Trophoblast cell (in vitro differentiated cells and primary cell): ENCODE measurements around the gene CUL4B. TPM values are rescaled to one million over a fixed set of nuclear protein-coding genes. Genes with fewer than 3 reads are reported as not detected.

Experiments used
- DNase-seq, 2 donors: peaks; one replicate each; pipeline ENCODE4 v3.0.0-alpha.2; 2016
- H2AFZ ChIP-seq: 2 replicates; pipeline ENCODE4 v1.6.1; 2013; ENCODE audit warnings: low read length, moderate library complexity, mild to moderate bottlenecking; ENCODE audit not compliant: insufficient read depth, poor library complexity
- H2AK5ac ChIP-seq: 2 replicates; pipeline ENCODE4 v1.6.1; 2013; ENCODE audit warnings: mild to moderate bottlenecking, low read length
- H2BK120ac ChIP-seq: 2 replicates; pipeline ENCODE4 v1.6.1; 2013; ENCODE audit warnings: low read length, mild to moderate bottlenecking, moderate library complexity; ENCODE audit not compliant: insufficient read depth, poor library complexity
- H2BK12ac ChIP-seq: 2 replicates; pipeline ENCODE4 v1.6.1; 2013; ENCODE audit warnings: mild to moderate bottlenecking, low read length, moderate library complexity
- H2BK5ac ChIP-seq: 2 replicates; pipeline ENCODE4 v1.6.1; 2013; ENCODE audit warnings: low read length, low read depth, moderate library complexity, mild to moderate bottlenecking; ENCODE audit not compliant: poor library complexity
- H3K14ac ChIP-seq: 2 replicates; pipeline ENCODE4 v1.6.1; 2013; ENCODE audit warnings: mild to moderate bottlenecking, low read length
- H3K18ac ChIP-seq: 2 replicates; pipeline ENCODE4 v1.6.1; 2013; ENCODE audit warnings: mild to moderate bottlenecking, low read length
- H3K23ac ChIP-seq: 2 replicates; pipeline ENCODE4 v1.6.1; 2013; ENCODE audit warnings: low read length
- H3K27ac ChIP-seq: 2 replicates; pipeline ENCODE4 v1.5.1; 2013; ENCODE audit warnings: low read depth, mild to moderate bottlenecking, inconsistent platforms, low read length, moderate library complexity
- H3K27me3 ChIP-seq: 2 replicates; pipeline ENCODE4 v1.6.1; 2013; ENCODE audit warnings: inconsistent platforms, mild to moderate bottlenecking, low read length, moderate library complexity; ENCODE audit not compliant: insufficient read depth
- H3K36me3 ChIP-seq, 2 experiments: 1 replicate in 1 of 2; 2 replicates in 1 of 2; pipeline ENCODE4 v1.6.1; 2013; ENCODE audit warnings: low read length in 2 of 2, mild to moderate bottlenecking in 2 of 2, moderate library complexity in 1 of 2; ENCODE audit not compliant: insufficient read depth in 2 of 2, control insufficient read depth in 1 of 2
- H3K4ac ChIP-seq: 2 replicates; pipeline ENCODE4 v1.6.1; 2013; ENCODE audit warnings: low read depth, mild to moderate bottlenecking, low read length, moderate library complexity
- H3K4me1 ChIP-seq, 2 experiments: 1 replicate in 1 of 2; 2 replicates in 1 of 2; pipeline ENCODE4 v1.6.1; 2013; ENCODE audit warnings: low read length in 2 of 2, mild to moderate bottlenecking in 2 of 2, moderate library complexity in 1 of 2; ENCODE audit not compliant: insufficient read depth in 2 of 2, control insufficient read depth in 1 of 2
- H3K4me2 ChIP-seq: 2 replicates; pipeline ENCODE4 v1.6.1; 2013; ENCODE audit warnings: inconsistent platforms, mild to moderate bottlenecking, low read length, moderate library complexity
- H3K4me3 ChIP-seq: 2 replicates; pipeline ENCODE4 v1.5.1; 2013; ENCODE audit warnings: mild to moderate bottlenecking, low read depth, low read length, inconsistent platforms
- H3K79me1 ChIP-seq: one replicate; pipeline ENCODE4 v1.6.1; 2013; ENCODE audit warnings: low read length
- H3K79me2 ChIP-seq: 2 replicates; pipeline ENCODE4 v1.6.1; 2013; ENCODE audit warnings: low read length, mild to moderate bottlenecking; ENCODE audit not compliant: control insufficient read depth, insufficient read depth, poor library complexity
- H3K9ac ChIP-seq: 2 replicates; pipeline ENCODE4 v1.6.1; 2013; ENCODE audit warnings: mild to moderate bottlenecking, low read length
- H3K9me3 ChIP-seq: 2 replicates; pipeline ENCODE4 v1.6.1; 2013; ENCODE audit warnings: low read depth, mild to moderate bottlenecking, control low read depth, inconsistent platforms, low read length; ENCODE audit not compliant: insufficient read depth
- H4K12ac ChIP-seq: 2 replicates; pipeline ENCODE4 v1.6.1; 2013; ENCODE audit warnings: low read depth, mild to moderate bottlenecking, low read length, moderate library complexity
- H4K8ac ChIP-seq: 2 replicates; pipeline ENCODE4 v1.6.1; 2013; ENCODE audit warnings: low read depth, mild to moderate bottlenecking, low read length, moderate library complexity
- H4K91ac ChIP-seq: one replicate; pipeline ENCODE4 v1.6.1; 2013; ENCODE audit warnings: low read depth, mild to moderate bottlenecking, low read length, moderate library complexity
- WGBS: extraction: QIAGEN DNeasy Blood & Tissue Kit; methylation state at CpG from one replicate; pipeline ENCODE4 v1.1.7; 2013; ENCODE audit warnings: missing lambda C conversion rate; ENCODE audit not compliant: insufficient read length, insufficient coverage; ENCODE audit errors: extremely low coverage; 5-methylcytosine and 5-hydroxymethylcytosine counted together
- polyA plus RNA-seq: library from polyadenylated mRNA; stranded (reverse); fragments of 200-250 nt; gene quantifications from 2 replicates; pipeline ENCODE4 v1.2.3, GENCODE V29; 2013

CUL4B gene
- polyA plus RNA-seq: 26.7 and 26.9 TPM in 2 replicates

DNA sequence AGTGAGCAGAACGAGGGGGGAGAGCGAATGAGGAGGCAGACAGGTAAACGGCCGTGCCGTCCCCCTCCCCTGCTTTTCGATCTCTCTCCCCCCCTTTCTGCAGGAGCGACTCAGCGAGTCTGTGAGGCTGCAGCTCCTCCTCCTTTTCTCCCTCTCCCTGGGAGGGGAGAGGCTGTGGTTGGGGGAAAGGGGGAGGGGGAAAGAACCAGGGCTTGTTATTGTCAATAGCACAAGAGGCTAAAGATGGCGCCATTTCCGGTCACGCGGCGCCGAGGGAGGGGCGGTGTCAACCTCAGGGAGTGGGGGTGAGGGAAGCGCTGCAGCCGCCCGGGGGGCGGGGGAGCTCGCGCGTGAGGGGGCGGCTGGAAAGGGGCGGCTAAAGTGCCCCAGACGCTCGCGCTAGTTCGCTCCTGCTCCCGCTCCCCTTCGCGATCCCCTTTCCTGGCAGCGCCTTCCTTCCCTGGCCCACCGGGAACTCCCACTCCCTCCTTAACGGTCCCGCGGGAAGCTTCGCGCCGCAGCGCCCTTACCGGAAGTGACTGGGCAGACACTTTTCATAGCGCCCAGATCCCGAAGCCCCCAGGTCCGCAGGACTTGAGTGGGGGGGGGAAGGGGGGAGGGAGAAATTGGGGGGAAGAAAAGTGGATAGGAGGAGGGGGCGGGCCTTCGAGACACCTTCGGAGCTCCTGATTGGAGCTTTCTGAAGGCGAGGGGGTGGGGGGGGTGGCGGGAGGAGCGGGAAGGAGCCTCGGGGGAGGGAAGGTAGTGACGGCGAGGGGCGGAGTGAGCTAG lies at the start of gene CUL4B:
Gene CUL4B (minus strand): TSS at position 121 of the 792 bp plus-strand sequence. CDS start 324 bp downstream, outside the sequence.
- H3K4ac ChIP-seq: peak within 1 kb of the TSS; percentile 93
- H3K14ac ChIP-seq: peak within 1 kb of the TSS; percentile 93
- peaks cover 1 to 2% of the 10 kb centered on the region in 2 experiments for H3K36me3 ChIP-seq
- H3K27me3 ChIP-seq: no peaks in the 10 kb centered on the region
- H2BK5ac ChIP-seq: peak within 1 kb of the TSS; percentile 99
- peak; percentile 86 to 87 for DNase-seq
- H2BK120ac ChIP-seq: peak within 1 kb of the TSS; percentile 100
- H2BK12ac ChIP-seq: peak within 1 kb of the TSS; percentile 53
- no CpG with 5 or more reads among the region's 54 CpGs for WGBS
- H3K9ac ChIP-seq: peak within 1 kb of the TSS; percentile 84
- H3K4me3 ChIP-seq: peak within 1 kb of the TSS; percentile 81
- H3K79me2 ChIP-seq: peaks cover 5% of the 10 kb centered on the region
- peaks cover 4% of the 10 kb centered on the region for H3K79me1 ChIP-seq
- peak within 1 kb of the TSS; percentile 94 for H4K12ac ChIP-seq
- H3K9me3 ChIP-seq: no peaks in the 10 kb centered on the region
- H2AFZ ChIP-seq: peak within 1 kb of the TSS; percentile 78
- H3K23ac ChIP-seq: no peak within 1 kb of the TSS
- H4K8ac ChIP-seq: peak within 1 kb of the TSS; percentile 99
- H2AK5ac ChIP-seq: no peak within 1 kb of the TSS
- H4K91ac ChIP-seq: peak within 1 kb of the TSS; percentile 98
- H3K18ac ChIP-seq: peak within 1 kb of the TSS; percentile 97
- H3K4me2 ChIP-seq: peak within 1 kb of the TSS; percentile 90
- H3K27ac ChIP-seq: peak within 1 kb of the TSS; percentile 99
- H3K4me1 ChIP-seq: no peaks in the 10 kb centered on the region

DNA sequence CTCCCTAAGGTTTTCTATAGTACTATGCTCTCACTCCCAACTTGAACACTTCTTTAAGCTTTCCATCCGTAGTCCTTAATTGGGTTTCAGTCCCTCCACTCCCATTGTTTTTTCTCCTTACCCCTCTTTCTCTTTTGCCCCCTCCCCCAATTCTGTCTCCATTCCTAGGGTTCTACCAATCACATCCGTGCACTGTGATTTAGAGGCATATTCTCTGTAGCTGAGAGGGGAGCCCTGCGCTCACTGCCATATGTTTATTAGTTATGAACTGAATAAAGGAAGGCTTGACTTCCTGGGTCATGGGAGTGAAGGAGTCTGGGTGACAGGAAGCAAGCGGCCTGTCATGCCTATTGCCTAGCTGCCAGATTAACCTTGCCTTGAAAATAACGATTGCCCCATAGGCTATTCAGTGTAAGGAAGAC lies 43.6 kb upstream of the CUL4B start:
- no CpG with 5 or more reads among the region's 5 CpGs for WGBS
- Histone ChIP-seq H4K12ac (no peak overlapping the region), H3K23ac (no peak overlapping the region)

DNA sequence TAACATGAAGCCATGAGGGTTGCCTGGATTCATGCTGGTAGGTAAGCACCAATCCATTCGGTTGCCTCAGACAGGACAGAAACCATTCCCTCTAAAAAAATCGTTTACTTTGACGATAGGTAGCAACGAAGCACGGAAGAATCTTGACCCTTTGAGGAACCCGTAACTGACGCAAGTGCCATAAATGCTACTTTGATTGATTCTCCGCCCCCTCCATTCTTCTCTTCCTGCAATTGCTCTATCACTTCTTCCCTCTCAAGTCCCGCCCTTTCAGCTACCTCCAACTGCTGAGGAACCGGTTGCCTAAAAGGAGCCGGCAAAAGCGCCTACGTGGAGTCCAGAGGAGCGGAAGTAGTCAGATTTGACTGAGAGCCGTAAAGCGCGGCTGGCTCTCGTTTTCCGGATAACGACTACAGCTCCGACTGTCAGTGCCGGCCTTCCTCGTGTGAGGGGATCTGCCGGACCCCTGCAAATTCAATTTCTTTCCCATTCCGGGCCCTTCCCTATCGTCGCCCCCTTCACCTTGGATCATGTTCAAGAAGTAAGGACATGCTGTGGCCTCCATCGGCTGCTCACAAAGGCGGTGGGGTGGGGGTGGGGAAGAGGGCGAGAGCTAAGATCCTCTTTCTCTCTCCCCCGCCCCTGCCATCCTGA lies 43.1 kb upstream of the CUL4B start, which contains the start of gene MCTS1:
Gene MCTS1 (plus strand): TSS at position 395 of the 654 bp plus-strand sequence. CDS start 136 bp downstream, at position 531.
- Histone ChIP-seq H3K4me2 (peak within 1 kb of the TSS; percentile 69), H3K36me3 (no peaks in the 10 kb centered on the region), H3K14ac (peak within 1 kb of the TSS; percentile 43), H2BK12ac (no peak within 1 kb of the TSS), H4K12ac (peak within 1 kb of the TSS; percentile 75), H3K9ac (peak within 1 kb of the TSS; percentile 82), H3K79me2 (no peaks in the 10 kb centered on the region), H3K18ac (no peak within 1 kb of the TSS), H3K27me3 (no peaks in the 10 kb centered on the region), H4K91ac (peak within 1 kb of the TSS; percentile 65), H3K79me1 (peaks cover 3% of the 10 kb centered on the region), H3K23ac (no peak within 1 kb of the TSS), H3K4me1 (peaks cover 0 to 2% of the 10 kb centered on the region in 2 experiments), H3K4ac (peak within 1 kb of the TSS; percentile 37), H2BK120ac (peak within 1 kb of the TSS; percentile 4), H2AK5ac (no peak within 1 kb of the TSS), H2AFZ (no peak within 1 kb of the TSS), H4K8ac (peak within 1 kb of the TSS; percentile 95), H3K9me3 (no peaks in the 10 kb centered on the region), H3K4me3 (peak within 1 kb of the TSS; percentile 87), H3K27ac (peak within 1 kb of the TSS; percentile 77), H2BK5ac (no peak within 1 kb of the TSS)
- DNase-seq: peak; percentile 91 to 93
- no CpG with 5 or more reads among the region's 31 CpGs for WGBS

More for the DNA sequence above, 43.6 kb upstream of the CUL4B start:
- no peaks in the 10 kb centered on the region for H3K27me3 ChIP-seq
- H3K4me2 ChIP-seq: peak overlapping the region; percentile 69
- no peak overlapping the region for H3K18ac ChIP-seq
- peak overlapping the region; percentile 87 for H3K4me3 ChIP-seq
- peak overlapping the region; percentile 82 for H3K9ac ChIP-seq
- H2AFZ ChIP-seq: no peak overlapping the region
- H2AK5ac ChIP-seq: no peak overlapping the region
- DNase-seq: peak; percentile 0 to 38
- H2BK120ac ChIP-seq: peak overlapping the region; percentile 4
- H3K36me3 ChIP-seq: peaks cover 0 to 2% of the 10 kb centered on the region in 2 experiments
- no peaks in the 10 kb centered on the region for H3K79me2 ChIP-seq
- peak overlapping the region; percentile 77 for H3K27ac ChIP-seq
- peak overlapping the region; percentile 37 for H3K4ac ChIP-seq
- peak overlapping the region; percentile 62 for H4K8ac ChIP-seq
- H3K79me1 ChIP-seq: peaks cover 3% of the 10 kb centered on the region
- peak overlapping the region; percentile 43 for H3K14ac ChIP-seq
- peak overlapping the region; percentile 65 for H4K91ac ChIP-seq
- no peak overlapping the region for H2BK5ac ChIP-seq
- H3K4me1 ChIP-seq: peaks cover 0 to 2% of the 10 kb centered on the region in 2 experiments
- no peak overlapping the region for H2BK12ac ChIP-seq
- H3K9me3 ChIP-seq: no peaks in the 10 kb centered on the region

DNA sequence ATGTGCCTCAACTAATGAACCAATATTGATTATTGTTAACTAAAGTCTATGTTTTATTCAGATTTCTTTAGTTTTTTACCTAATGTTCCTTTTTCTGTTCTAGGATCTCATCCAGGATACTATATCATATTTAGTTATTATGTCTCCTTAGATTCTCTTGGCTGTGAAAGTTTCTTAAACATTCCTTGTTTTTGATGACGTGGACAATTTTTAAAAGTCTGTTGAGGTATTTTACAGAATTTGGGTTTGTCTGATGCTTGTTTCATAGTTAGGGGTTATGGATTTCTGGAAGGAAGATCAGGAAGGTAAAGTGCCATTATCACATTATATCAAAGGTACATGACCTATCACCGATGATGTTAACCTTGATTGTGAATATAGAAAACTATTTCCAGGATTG lies 24.9 kb upstream of the CUL4B start:
- H2BK5ac ChIP-seq: no peak overlapping the region
- no peak overlapping the region for H3K9ac ChIP-seq
- no peak overlapping the region for H2AFZ ChIP-seq
- no peak for DNase-seq
- H3K36me3 ChIP-seq: no peaks in the 10 kb centered on the region
- no peaks in the 10 kb centered on the region for H3K9me3 ChIP-seq
- no peak overlapping the region for H3K18ac ChIP-seq
- H3K23ac ChIP-seq: no peak overlapping the region
- no peak overlapping the region for H4K8ac ChIP-seq
- no peak overlapping the region for H3K4me3 ChIP-seq
- no peak overlapping the region for H3K4ac ChIP-seq
- H2BK12ac ChIP-seq: no peak overlapping the region
- H3K79me1 ChIP-seq: no peaks in the 10 kb centered on the region
- H3K14ac ChIP-seq: no peak overlapping the region
- H4K91ac ChIP-seq: no peak overlapping the region
- H3K4me1 ChIP-seq: no peaks in the 10 kb centered on the region
- no peaks in the 10 kb centered on the region for H3K27me3 ChIP-seq
- no peak overlapping the region for H2BK120ac ChIP-seq
- WGBS: no CpG with 5 or more reads among the region's 2 CpGs
- no peak overlapping the region for H3K4me2 ChIP-seq
- H3K27ac ChIP-seq: no peak overlapping the region
- H2AK5ac ChIP-seq: no peak overlapping the region
- H3K79me2 ChIP-seq: no peaks in the 10 kb centered on the region
- no peak overlapping the region for H4K12ac ChIP-seq
